ENCODE results near the gene TAS2R50.

Gene TAS2R50

DNA sequence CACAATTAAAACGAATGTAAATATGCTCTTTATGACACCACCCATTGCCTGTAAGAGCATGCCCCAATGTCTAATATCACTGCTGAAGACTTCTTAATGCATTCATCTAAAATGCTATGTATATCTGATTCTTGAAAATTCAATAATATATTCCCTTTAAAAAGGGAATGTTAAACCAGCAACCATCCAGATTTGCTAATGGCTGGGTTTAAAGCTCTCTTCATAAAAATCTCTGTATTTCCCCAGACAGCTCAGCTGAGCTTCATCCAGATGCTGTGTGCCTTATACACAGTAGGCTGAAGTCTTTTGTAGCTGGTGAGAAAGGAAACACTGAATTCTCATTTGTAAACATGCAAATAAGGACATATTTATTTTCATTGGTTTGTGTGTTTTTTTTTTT lies 47.5 kb downstream of the TAS2R50 start, which contains the start of gene TAS2R14:
TAS2R14 (minus strand) TSS at position 101 of the 400 bp plus-strand sequence; CDS start at position 45, 56 bp downstream.
- no peak within 1 kb of the TSS for H3K4me3 Mint-ChIP-seq
- no peak for ATAC-seq (replicated peaks)
- no peak for DNase-seq
- no peaks in the 10 kb centered on the region for H3K27me3 Mint-ChIP-seq
- peaks cover 0 to 1% of the 10 kb centered on the region in 2 donors for H3K36me3 Mint-ChIP-seq
- peaks cover 9 to 22% of the 10 kb centered on the region in 2 donors for H3K4me1 Mint-ChIP-seq
- peak within 1 kb of the TSS; percentile 9 for H3K27ac Mint-ChIP-seq
- H3K9me3 Mint-ChIP-seq, result peaks cover 0 to 3% of the 10 kb centered on the region in 2 donors

DNA sequence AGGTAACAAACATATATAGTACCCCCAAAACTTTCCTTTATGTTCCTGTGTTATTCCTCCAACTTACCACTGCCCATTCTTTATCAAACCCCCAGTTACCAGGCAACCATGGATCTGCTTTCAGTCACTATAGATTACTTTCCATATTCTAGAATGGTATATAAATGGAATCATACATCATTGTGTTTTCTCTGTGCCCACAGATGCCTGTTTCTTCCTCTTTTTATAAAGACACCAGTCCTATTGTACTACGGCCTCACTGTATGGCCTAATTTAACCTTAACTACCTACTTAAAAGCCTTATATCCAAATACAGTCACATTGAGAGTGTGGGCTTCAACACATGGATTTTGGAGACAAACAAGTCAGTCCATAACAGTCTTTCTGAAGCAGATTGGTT lies 50.2 kb downstream of the TAS2R50 start:
- peaks cover 0 to 1% of the 10 kb centered on the region in 2 donors for H3K36me3 Mint-ChIP-seq
- no peaks in the 10 kb centered on the region for H3K9me3 Mint-ChIP-seq
- no peak overlapping the region for H3K27ac Mint-ChIP-seq
- DNase-seq (no peak), ATAC-seq (replicated peaks) (peak; percentile 45 to 66)
- H3K4me1 Mint-ChIP-seq, result peaks cover 0 to 6% of the 10 kb centered on the region in 2 donors
- H3K27me3 Mint-ChIP-seq, result no peaks in the 10 kb centered on the region
- no peak overlapping the region for H3K4me3 Mint-ChIP-seq

All from stimulated activated naive B cell treated with anti-CD40 and anti-IgM and Interleukin-4, amounts not matched to agents 10 μg/mL and 1 μg/mL and 100 μg/mL, for 72 hours (primary cell).